SH-SY5Y (cell line): ENCODE measurements around the gene ABI3.

Experiments
- GATA2 ChIP-seq: IDR thresholded peaks from 2 replicates; pipeline ENCODE4 v1.6.1; 2011; ENCODE audit warnings: mild to moderate bottlenecking, low read depth, low read length
- GATA3 ChIP-seq: IDR thresholded peaks from 2 replicates; pipeline ENCODE4 v1.6.1; 2011; ENCODE audit warnings: low read depth, mild to moderate bottlenecking, low read length, moderate library complexity

DNA sequence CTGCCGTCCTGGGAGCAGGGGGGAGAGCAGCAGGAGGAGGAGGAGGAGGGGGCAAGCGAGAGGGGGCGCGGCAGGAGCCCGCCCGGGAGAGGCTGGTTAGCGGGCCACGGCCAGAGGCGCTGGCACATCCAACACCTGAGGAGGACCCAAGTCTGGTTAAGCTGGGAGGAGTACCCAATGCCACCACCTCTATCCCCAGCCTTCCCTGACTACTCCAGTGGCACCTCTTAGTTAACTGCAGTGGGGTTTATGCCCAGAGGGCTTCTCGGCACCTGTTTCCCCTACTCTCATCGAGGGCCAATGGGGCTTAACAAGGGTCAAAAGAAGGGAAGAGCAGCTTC is 14.5 kb downstream of the ABI3 start:
- no peak for TF ChIP-seq GATA2
- TF ChIP-seq GATA3: no peak
